HFFc6 (cell line): ENCODE data around the gene RPAIN. TPM values are rescaled to one million over a fixed set of nuclear protein-coding genes. Genes with fewer than 3 reads are reported as not detected.

Experiments
- DNase-seq: peaks from one replicate; pipeline ENCODE4 v3.0.0-alpha.2; 2018
- H3K27ac Mint-ChIP-seq: 2 replicates; pipeline ENCODE4 v1.8.0; 2020; ENCODE audit warnings: mild to moderate bottlenecking, mixed read lengths
- H3K27me3 Mint-ChIP-seq: 2 replicates; pipeline ENCODE4 v1.8.0; 2021; ENCODE audit warnings: mild to moderate bottlenecking, moderate library complexity, mixed read lengths; ENCODE audit not compliant: insufficient read depth
- H3K36me3 Mint-ChIP-seq: 2 replicates; pipeline ENCODE4 v1.8.0; 2021; ENCODE audit warnings: low read depth, mixed read lengths
- H3K4me1 Mint-ChIP-seq: 2 replicates; pipeline ENCODE4 v1.8.0; 2020; ENCODE audit warnings: low read depth, mixed read lengths
- H3K4me3 Mint-ChIP-seq: 2 replicates; pipeline ENCODE4 v1.8.0; 2020; ENCODE audit warnings: mild to moderate bottlenecking, moderate library complexity, mixed read lengths
- H3K9me3 Mint-ChIP-seq: 2 replicates; pipeline ENCODE4 v1.8.0; 2020; ENCODE audit warnings: mild to moderate bottlenecking, mixed read lengths
- CTCF ChIP-seq: fragments of 200-600 bp; sonication (generic); IDR thresholded peaks from 2 replicates; pipeline ENCODE4 v1.5.0; 2021; ENCODE audit warnings: antibody characterized with exemption, mild to moderate bottlenecking
- total RNA-seq, 6 experiments: library from RNA; stranded (reverse); fragmentation: NEBNext Ultra II Directional; extraction: Animal tissue kit (Norgen Biotek cat#: 25700); gene quantifications; 2 replicates in 1 of 6; 3 replicates in 5 of 6; pipeline ENCODE4 v1.2.3, GENCODE V29; 2021

The RPAIN gene
- total RNA-seq, 6 experiments from 2014 or later, result 20.4 to 25.6 (median 22.5) TPM

- TF ChIP-seq CTCF, result no peak
- peak; percentile 84 for DNase-seq
- H3K4me1 Mint-ChIP-seq, result peaks cover 45% of the 10 kb centered on the region
- H3K36me3 Mint-ChIP-seq, result peaks cover 45% of the 10 kb centered on the region
- peak overlapping the region; percentile 90 for H3K4me3 Mint-ChIP-seq
- H3K27me3 Mint-ChIP-seq, result peaks cover 3% of the 10 kb centered on the region; the same call in 1 of the 2 replicates
- no peaks in the 10 kb centered on the region for H3K9me3 Mint-ChIP-seq
- peak overlapping the region; percentile 87 for H3K27ac Mint-ChIP-seq
These were observed 17.8 kb downstream of the RPAIN start for GRCh38 chr17:5437721-5438317.

GRCh38 chr17:5438716-5439445 is 18.9 kb downstream of the RPAIN start, which contains the start of gene C1QBP:
TSS of gene C1QBP (minus strand) at chr17:5439155. CDS start at chr17:5439073, 82 bp downstream.
- Mint-ChIP-seq H3K27ac (peak within 1 kb of the TSS; percentile 87), H3K36me3 (peaks cover 35% of the 10 kb centered on the region), H3K4me1 (peaks cover 45% of the 10 kb centered on the region), H3K27me3 (no peaks in the 10 kb centered on the region), H3K4me3 (peak within 1 kb of the TSS; percentile 90), H3K9me3 (no peaks in the 10 kb centered on the region)
- peak; percentile 87 for DNase-seq
- TF ChIP-seq CTCF, result peak; percentile 100

GRCh38 chr17:5439446-5439764 is 19.4 kb downstream of the RPAIN start:
- Mint-ChIP-seq H3K9me3 (no peaks in the 10 kb centered on the region), H3K4me3 (peak overlapping the region; percentile 90), H3K27me3 (no peaks in the 10 kb centered on the region), H3K4me1 (peaks cover 45% of the 10 kb centered on the region), H3K36me3 (peaks cover 36% of the 10 kb centered on the region), H3K27ac (peak overlapping the region; percentile 85)
- no peak for DNase-seq
- 0 out of 2 replicates have a peak, but pooled peaks have one; percentile 34 for TF ChIP-seq CTCF

GRCh38 chr17:5443728-5444127 is 23.7 kb downstream of the RPAIN start:
- DNase-seq, result no peak
- Mint-ChIP-seq H3K9me3 (no peaks in the 10 kb centered on the region), H3K4me1 (peaks cover 14% of the 10 kb centered on the region), H3K4me3 (no peak overlapping the region), H3K27ac (no peak overlapping the region), H3K27me3 (no peaks in the 10 kb centered on the region), H3K36me3 (peaks cover 29% of the 10 kb centered on the region)
- TF ChIP-seq CTCF, result no peak

GRCh38 chr17:5444209-5444608 is 24.2 kb downstream of the RPAIN start:
- TF ChIP-seq CTCF, result no peak
- H3K27me3 Mint-ChIP-seq, result no peaks in the 10 kb centered on the region
- H3K4me3 Mint-ChIP-seq, result no peak overlapping the region
- H3K27ac Mint-ChIP-seq, result no peak overlapping the region
- H3K4me1 Mint-ChIP-seq, result peaks cover 13% of the 10 kb centered on the region
- no peak for DNase-seq
- peaks cover 29% of the 10 kb centered on the region for H3K36me3 Mint-ChIP-seq
- H3K9me3 Mint-ChIP-seq, result no peaks in the 10 kb centered on the region
